Kidney epithelial cell (primary cell): ENCODE results near the gene SMYD2. TPM values are rescaled to one million over a fixed set of nuclear protein-coding genes. Genes with fewer than 3 reads are reported as not detected.

Experiments
- DNase-seq: peaks from one replicate; pipeline ENCODE4 v3.0.0-alpha.2; 2010; ENCODE audit warnings: low read depth
- H3K27me3 ChIP-seq: 2 replicates; pipeline ENCODE4 v1.6.0; 2011; ENCODE audit warnings: low read length; ENCODE audit not compliant: control insufficient read depth, insufficient read depth
- H3K36me3 ChIP-seq: 2 replicates; pipeline ENCODE4 v1.5.1; 2011; ENCODE audit warnings: low read length; ENCODE audit not compliant: control insufficient read depth, insufficient read depth
- H3K4me3 ChIP-seq: 2 replicates; pipeline ENCODE4 v1.5.1; 2011; ENCODE audit warnings: low read depth, mild to moderate bottlenecking, control low read depth, low read length
- CTCF ChIP-seq: IDR thresholded peaks from 2 replicates; pipeline ENCODE4 v1.5.1; 2011; ENCODE audit warnings: mild to moderate bottlenecking, moderate library complexity, low read length, control low read depth, inconsistent platforms; ENCODE audit not compliant: insufficient read depth, poor library complexity, severe bottlenecking
- total RNA-seq: library from RNA; depleted of rRNA; stranded (reverse); fragments of >200 nt; gene quantifications from 2 replicates; pipeline ENCODE4 v1.2.3, GENCODE V29; 2015

The SMYD2 gene
- total RNA-seq, 1 donor from 2014 or later, result 54.7 TPM

- no peak overlapping the region for H3K4me3 ChIP-seq
- no peak for DNase-seq
- H3K27me3 ChIP-seq, result no peaks in the 10 kb centered on the region
- H3K36me3 ChIP-seq, result no peaks in the 10 kb centered on the region
- no peak for TF ChIP-seq CTCF
Observed at GRCh38 chr1:214327514-214327913, 46.6 kb downstream of the SMYD2 start.

GRCh38 chr1:214328770-214329469 is 48.0 kb downstream of the SMYD2 start:
- Histone ChIP-seq H3K4me3 (no peak overlapping the region), H3K36me3 (no peaks in the 10 kb centered on the region), H3K27me3 (no peaks in the 10 kb centered on the region)
- no peak for DNase-seq
- TF ChIP-seq CTCF, result peak; percentile 88

GRCh38 chr1:214329470-214330220 is 48.7 kb downstream of the SMYD2 start:
- DNase-seq, result no peak
- TF ChIP-seq CTCF, result no peak
- H3K4me3 ChIP-seq, result no peak overlapping the region
- H3K36me3 ChIP-seq, result no peaks in the 10 kb centered on the region
- H3K27me3 ChIP-seq, result no peaks in the 10 kb centered on the region

GRCh38 chr1:214330222-214330621 is 49.3 kb downstream of the SMYD2 start:
- no peak for DNase-seq
- H3K27me3 ChIP-seq, result no peaks in the 10 kb centered on the region
- no peak overlapping the region for H3K4me3 ChIP-seq
- H3K36me3 ChIP-seq, result no peaks in the 10 kb centered on the region
- TF ChIP-seq CTCF, result no peak

- no peak for TF ChIP-seq CTCF
- no peaks in the 10 kb centered on the region for H3K36me3 ChIP-seq
- H3K4me3 ChIP-seq, result no peak overlapping the region
- H3K27me3 ChIP-seq, result no peaks in the 10 kb centered on the region
- DNase-seq, result no peak
Observed at GRCh38 chr1:214330715-214331114, 49.8 kb downstream of the SMYD2 start.
